GM12873 (cell line): ENCODE data around the gene RFNG.

Experiments
- CTCF ChIP-seq: IDR thresholded peaks from 2 replicates; pipeline ENCODE4 v1.5.1; 2012; ENCODE audit warnings: low read depth, mild to moderate bottlenecking, moderate library complexity, low read length, control low read depth; ENCODE audit not compliant: insufficient read depth; ENCODE audit errors: missing control alignments

The RFNG gene

DNA sequence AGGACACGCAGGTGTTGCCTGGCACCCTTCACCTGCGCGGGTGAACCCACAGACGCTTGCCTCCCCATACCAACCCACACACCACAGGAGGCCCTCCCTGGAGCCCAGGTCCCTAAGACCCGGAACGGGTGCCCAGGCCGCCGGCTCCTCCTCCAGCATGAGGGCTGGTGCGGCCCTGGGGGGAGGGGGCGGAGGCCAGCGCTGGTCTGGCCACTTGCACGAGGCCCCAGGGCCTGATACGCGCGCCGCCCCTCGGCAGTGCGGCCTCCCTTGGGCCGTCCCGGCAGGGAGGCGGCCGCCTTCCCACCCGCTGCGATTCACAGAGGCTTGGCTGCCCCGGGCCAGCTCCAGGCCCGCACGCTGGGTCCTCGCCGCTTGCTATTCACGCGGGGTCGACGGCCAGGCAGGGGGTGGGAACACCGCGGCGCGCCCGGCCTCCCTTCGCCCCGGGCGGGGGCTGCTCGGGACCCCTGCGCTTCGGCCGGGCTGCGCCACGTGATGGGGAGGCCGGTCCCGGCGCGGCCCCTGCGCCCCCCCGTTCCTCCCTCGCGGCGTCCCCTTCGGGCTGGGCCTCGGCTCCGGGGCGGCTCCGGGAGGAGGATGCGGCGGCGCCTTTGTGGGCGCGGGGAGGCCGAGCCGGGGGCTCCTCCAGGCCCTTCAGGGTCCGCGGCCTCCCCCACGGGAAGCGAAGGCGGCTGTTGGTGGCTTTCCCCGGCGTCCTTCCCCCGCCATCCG, 45.7 kb upstream of the RFNG start:
- TF ChIP-seq CTCF: no peak

DNA sequence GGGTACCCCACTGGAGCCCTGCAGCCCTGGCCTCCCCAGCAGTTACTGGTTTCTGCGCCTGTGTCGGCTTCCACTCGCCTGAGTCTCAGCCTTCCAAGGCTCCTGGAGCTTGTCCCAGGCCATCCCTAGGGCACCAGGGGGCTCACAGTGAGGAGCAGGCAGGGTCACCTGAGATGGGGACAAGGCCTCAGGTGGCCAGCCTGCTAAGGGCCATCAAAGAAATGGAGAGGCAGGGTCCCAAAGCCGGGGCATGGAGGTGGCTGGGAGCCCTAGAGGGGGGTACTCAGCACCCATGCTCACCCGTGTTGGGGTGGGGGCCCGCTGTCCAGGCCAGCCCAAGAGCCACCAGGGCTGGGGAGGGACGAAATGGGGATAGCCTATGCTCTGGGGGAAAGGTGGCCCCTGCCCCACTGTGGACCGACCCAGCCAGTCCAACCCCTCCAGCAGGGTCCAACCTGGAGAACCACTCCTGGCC, 45.1 kb upstream of the RFNG start:
- TF ChIP-seq CTCF: no peak

DNA sequence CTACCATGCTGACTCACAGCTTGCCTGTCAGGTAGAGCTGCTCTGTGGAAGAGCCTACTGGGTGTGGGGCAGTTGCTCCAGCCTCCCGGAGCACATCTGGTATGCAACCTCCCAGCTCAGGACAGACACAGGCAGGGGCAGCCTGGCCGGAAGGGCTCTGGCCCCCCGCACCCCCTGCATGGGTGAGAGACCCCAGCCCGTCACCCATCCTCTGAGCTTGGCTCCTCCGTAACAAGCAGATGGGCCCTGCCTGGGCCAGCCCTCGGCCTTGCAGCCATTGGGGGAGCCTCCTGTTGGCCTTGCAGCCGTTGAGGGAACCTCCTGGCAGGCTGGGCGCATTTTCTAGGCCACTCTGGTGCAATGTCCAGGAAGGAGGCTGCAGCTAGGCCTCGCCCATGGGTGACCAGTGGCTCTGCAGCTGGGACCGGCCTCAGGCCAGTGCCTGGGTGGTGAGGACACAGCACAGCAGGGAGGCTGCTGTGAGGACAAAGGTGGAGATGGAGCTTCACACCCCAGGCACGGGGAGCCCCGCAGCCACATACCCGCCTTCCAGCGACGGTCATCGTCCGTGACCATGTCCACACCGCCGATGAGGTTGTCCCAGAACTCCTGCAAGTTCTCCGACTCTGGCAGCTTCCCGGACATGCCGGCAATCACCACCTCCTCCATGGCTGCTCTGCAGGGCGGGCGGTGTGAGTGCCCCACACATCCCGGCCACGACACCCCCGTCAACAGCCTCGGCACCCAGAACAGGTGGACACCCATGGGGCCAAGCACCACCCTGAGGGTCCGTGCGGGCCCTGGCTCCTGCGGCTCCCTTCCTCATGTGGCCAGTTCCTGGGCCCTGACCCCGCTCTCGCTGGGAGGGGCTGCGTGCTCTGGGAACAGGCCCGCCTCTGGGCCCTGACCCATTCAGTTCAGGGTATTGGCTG, 44.4 kb upstream of the RFNG start:
- TF ChIP-seq CTCF: no peak

DNA sequence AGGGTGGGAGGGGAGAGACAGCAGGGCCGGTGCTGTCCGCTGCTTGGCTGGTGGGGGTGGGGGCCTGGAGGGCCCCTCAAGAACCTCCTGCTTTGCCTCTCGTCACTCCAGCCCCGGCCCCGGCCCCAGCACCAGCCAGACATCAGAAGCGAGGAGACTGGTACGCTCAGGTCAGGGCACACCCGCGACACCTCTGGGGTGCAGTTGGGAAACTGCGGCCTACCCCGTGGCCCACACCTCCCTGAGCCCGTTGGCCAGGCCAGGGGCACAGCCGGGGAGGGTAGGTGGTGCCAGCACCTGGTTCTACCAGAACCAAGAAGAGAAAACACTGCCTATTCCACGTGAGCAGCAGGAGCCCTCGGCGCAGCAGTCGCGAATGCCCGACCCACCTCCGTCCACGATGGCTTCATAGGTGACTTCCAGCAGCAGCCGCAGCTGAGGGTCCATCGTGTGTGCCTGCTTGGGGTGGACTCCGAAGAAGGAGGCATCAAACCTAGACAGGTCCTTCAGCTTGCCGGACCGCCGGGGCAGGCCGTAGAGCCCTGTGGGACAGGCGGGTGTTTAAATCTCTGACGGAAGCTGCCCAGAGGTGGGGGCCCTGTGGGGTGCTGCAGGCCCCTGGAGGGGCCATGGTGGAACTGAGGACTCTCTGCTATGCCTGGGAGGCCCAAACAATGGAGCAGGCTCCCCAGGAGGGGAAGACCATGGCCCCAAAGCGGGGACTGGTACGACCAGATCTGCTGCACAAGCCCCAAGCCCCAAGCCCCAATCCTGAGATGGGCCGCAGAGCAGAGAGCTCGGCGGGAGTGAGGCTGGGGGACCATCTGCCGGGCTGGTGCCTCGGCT, 43.5 kb upstream of the RFNG start:
- no peak for TF ChIP-seq CTCF

DNA sequence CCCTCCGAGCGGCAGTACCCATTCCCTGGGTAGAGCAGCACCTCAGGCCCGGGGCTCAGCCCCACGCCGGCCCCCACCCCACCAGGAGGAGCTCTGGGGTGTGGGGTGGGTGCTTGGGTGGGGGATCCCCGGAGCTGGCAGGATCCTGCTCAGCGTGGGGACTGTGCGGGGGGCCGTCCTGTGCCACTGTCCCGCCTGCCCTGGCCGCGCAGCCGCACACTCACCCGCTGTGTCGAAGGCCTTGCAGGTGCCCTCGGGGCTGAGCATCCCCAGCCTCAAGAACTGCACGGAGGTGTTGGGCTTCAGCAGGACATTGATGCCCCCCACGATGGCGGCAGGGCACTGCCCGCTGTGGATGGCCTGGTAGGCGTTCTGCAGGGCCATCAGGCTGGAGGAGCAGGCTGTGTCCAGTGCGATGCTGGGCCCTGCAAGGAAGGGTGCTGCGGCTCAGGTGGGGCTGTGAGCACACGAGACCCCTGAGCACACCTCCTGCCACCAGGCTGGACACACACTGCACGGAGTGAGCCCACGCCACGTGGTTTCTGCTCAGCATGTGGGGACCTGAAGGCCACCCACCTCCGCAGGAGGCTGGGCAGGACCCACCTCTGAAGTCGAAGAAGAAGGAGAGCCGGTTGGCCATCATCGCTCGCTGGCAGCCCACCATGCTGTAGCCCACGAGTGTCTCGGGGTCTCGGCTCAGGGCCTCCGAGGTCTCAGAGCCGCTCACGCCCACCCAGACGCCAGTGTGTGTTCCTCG, 41.6 kb upstream of the RFNG start:
- no peak for TF ChIP-seq CTCF

DNA sequence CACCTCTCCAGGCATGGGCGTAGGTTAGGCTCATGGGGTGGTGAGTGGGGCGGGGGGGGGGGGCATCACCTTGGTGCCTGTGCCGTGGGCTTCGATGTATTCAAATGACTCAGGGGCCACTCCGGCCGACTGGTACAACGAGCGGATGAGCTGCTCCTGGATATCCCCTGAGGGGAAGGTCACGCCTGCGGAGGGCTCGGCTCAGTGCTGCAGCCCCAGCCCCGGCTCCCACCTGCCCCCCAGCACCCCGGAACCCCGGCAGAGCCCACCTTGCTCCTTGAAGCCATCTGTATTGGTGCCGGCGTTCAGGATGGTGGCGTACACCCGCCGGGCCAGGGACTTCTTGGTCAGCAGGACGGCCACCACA, 41.0 kb upstream of the RFNG start:
- TF ChIP-seq CTCF: no peak
